OCI-M1 (cell line): ENCODE measurements around the gene ANKRD17.

Experiments
- DNase-seq: peaks from one replicate; lab custom pipeline; 2025; lab: John Stamatoyannopoulos, UW

The ANKRD17 gene

DNA sequence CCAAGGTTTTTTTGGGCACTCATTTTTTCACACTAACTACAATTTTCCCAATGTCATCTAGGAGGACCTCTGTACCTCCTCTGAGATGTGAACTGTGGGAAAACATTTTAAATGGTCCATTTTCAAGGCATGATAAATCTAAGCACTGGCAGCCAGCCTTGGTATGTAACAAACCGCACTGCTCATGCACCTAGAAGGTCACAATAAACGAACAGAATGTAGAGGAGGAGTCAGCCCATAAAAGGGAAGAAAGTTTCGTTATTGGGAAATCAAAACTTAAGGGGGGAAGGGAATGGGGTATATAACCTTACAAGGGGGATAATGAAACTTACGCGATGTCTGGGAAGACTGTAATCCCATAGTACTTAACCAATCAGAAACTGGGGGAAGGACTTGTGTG is 205.5 kb downstream of the ANKRD17 start:
- peak; percentile 7 for DNase-seq

DNA sequence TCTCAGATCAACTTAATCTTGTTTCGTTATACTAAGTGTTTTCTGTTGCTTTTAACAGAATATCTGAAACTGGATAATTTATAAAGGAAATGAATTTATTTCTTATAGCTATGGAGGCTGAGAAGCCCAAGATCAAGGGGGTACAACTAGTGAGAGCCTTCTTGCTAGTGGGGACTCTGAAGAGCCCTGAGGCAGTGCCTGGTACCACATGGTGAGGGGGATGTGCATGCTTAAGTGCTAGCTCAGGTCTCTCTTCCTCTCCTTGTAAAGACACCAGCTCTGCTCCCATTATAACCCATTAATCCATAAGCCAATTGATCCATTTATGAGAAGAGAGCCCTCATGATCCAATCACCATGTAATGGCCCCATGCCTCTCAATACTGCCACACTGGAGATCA is 207.0 kb downstream of the ANKRD17 start:
- no peak for DNase-seq

GRCh38 chr4:73045879-73046278 is 212.7 kb downstream of the ANKRD17 start:
- no peak for DNase-seq

DNA sequence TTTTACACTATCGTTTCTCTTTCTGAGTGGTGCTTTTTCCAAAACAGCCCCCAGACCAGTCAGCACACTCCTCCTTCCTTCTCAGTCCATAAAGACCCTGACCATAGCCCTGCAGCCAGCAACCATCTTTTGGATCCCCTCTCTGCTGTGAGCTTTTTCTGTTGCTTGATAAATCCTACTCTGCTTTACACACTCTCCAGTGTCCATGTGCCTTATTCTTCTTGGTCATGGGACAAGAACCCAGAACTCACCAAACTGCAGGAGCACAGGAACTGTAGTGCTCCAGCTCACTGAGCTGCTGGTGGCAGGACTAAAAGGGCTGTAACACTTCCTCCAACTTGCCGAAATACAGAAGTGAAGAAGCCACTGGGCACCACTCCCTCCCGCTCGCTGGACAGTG is 221.5 kb downstream of the ANKRD17 start:
- DNase-seq: no peak

GRCh38 chr4:73036123-73036522 is 222.5 kb downstream of the ANKRD17 start:
- DNase-seq: no peak

- DNase-seq: no peak
These were observed 223.7 kb downstream of the ANKRD17 start for GRCh38 chr4:73034896-73035295.

GRCh38 chr4:73028621-73029020 is 230.0 kb downstream of the ANKRD17 start:
- peak; percentile 72 for DNase-seq
